HPDE6-E6E7 (cell line): ENCODE data around the gene CALR3.
"Not testable (repeated sequence)": the region's sequence is repeated elsewhere in the genome, so short reads cannot be mapped to it uniquely, and the experiment has no call there.

Experiments used
- DNase-seq: peaks from one replicate; pipeline ENCODE4 v3.0.0; 2011; ENCODE audit warnings: missing footprints; ENCODE audit errors: extremely low spot score

Gene CALR3, protein sequence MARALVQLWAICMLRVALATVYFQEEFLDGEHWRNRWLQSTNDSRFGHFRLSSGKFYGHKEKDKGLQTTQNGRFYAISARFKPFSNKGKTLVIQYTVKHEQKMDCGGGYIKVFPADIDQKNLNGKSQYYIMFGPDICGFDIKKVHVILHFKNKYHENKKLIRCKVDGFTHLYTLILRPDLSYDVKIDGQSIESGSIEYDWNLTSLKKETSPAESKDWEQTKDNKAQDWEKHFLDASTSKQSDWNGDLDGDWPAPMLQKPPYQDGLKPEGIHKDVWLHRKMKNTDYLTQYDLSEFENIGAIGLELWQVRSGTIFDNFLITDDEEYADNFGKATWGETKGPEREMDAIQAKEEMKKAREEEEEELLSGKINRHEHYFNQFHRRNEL

DNA sequence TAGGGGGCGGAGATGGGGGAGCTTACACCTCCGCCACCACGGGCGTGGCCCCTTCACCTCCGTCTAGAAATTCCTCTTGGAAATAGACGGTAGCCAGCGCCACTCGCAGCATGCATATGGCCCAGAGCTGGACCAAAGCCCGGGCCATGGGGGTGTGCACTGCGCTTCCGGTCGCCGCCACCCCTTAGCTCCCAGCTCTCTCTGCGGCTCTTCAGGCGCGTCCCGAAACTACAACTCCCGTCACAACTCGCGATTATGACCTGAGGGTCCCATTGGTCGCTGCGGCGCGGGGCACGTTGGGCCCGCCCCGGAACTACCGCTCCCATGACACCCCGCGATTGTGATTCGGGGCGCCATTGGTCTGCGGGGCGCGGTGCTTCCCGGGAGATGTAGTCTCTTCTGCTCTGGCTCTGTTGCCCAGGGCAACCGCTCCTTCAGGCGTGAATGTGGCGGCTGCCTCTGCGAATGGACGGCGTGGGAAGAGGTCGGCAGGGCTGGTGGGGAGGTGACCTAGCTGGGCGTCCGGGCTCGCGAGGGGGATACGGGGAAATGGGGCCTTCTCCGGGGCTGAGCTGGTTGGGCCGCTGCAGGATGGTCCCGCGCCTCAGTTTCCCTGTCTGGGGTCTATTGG, at the start of gene CALR3, which contains the start of gene C19orf44:
TSS of gene CALR3 (minus strand) at position 186 of the 631 bp plus-strand sequence. CDS start at position 148, 38 bp downstream.
TSS of gene C19orf44 (plus strand) at position 413 of the 631 bp plus-strand sequence. CDS start 4,399 bp downstream, outside the sequence.
- DNase-seq, result peak; percentile 96

DNA sequence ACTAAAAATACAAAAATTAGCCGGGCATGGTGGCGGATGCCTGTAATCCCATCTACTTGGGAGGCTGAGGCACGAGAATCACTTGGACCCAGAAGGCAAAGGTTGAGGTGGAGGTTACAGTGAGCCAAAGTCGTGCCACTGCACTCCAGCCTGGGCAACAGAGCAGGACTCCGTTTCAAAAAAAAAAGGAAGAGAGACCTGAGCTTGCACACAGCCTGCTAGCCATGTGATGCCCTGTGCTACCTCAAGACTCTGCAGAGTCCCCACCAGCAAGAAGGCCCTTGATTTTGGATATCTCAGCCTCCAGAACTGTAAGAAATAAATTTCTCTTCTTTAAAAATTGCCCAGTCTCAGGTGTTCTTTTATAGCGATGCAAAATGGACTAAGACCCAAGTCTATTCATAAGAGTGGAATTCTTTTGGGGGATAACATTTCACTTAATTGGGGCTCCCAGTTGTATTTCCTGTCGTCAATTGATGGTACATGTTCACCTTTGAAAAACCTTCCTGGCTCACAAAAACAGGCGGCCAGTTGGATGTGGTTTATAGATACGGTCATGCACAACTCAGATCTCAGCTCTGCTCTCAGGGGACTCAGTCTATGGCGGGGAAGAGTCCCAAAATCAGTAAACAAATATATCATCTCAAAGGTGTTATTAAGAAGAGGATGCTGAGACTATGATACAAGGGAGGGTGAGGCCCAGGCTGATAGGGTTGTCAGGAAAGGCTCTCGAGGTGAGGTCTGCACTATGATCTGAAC, 48.7 kb upstream of the CALR3 start:
- DNase-seq, result no peak

DNA sequence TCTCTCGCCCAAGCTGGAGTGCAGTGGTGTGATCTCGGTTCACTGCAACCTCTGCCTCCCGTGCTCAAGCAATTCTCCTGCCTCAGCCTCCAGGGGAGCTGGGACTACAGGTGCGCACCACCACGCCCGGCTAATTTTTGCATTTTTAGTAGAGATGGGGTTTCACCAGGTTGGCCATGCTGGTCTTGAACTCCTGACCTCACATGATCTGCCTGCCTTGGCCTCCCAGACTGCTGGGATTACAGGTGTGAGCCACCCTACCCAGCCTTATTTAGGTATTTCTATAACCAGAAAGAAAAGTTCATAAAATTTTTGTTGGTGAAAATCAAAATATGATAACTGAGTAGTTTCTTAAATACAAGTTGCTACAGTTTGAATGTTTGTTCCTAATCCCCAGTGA, 47.8 kb upstream of the CALR3 start:
- DNase-seq, result not testable (repeated sequence)

DNA sequence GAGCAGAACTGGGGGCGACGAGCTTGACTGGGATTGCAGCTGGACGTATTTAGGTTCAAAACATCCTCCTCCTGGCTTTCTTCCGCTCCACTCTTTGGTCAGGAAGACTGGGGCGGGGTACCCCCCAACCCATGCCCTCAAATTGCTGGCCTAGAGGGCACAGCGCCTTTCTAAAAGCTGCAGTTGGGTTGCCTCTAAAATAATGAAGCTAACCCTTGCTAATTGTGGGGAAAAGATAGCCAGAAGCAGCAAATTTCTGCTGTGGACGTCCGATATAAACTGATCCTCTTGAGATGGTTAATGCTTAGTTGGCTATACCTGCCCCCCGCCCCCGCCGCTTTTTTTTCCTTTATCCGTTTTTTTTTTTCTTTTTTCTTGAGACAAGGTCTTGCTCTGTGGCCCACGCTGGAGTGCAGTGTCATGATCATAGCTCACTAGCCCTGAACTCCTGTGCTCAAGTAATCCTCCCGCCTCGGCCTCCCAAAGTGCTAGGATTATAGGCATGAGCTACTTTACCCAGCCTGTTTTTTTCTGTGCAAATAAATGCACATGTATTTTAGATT, 47.0 kb upstream of the CALR3 start:
- no peak for DNase-seq

DNA sequence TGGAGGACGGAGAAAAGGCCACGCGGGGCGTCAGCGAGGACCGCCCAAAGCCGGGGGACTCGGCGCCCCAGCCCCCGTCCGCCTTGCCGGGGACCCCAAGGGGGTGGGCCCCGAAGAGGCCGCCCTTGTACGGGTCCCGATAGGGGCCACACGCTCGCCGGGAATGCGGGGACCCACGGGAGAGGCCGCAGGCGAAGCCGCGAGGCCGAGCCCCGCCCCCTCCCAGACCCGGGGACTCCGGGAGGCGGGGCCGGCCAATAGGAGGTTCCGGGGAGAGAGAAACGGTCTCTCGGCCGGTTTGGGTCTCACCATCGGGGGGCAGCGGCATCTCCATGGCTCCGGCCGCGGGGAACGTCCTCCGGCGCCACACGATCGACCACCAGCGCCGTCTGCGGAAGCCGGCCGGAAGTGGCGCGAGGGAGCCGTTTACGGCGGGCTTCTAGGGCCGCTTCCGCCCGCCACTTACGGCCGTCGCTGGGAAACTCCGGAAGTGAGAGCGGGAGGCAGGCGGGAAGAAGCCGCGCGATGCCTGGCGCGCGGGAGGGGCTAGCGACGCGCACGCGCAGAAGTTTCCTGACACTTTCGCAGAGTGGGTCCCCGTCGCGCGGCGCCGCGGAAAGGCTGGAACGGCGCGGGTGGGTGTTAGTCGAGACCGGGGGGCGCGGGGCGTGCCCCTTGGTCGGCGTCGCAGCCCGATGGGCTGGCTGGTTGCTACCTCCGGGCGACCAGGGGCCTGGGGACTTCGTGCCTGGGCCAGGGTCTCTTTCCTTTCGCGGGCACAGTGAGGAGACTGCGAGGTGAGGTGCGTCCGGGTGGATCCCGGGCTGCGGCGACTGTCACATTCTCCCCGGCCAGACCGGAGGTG, 46.3 kb upstream of the CALR3 start, which contains the start of gene CHERP:
TSS of gene CHERP (minus strand) at position 393 of the 865 bp plus-strand sequence. CDS start at position 334, 59 bp downstream.
- DNase-seq, result peak; percentile 87

DNA sequence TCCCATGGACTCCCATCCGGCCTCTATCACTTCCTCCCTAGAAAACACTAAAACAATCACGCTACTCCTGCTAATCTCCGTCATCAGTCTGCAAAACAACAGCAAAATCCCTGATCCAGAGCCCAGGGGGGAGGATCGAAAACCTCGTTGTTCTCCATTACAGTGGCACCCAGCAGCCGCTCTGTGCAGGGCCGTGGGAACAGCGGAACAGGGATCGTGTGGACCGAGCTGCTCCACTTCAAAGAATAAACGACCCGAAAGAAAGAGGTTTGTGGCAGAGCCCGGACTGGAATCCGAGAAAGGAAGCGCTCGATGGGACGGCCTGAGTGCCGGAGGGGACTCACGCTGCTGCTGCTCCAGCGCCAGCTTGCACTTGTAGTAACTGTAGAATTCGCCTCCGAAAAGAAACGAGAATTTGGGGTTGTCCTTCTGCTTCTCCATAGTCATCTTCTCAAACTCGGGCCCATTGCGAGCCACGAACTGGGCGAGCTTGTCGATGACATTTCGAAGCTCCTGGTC, 45.6 kb upstream of the CALR3 start:
- peak; percentile 14 for DNase-seq

DNA sequence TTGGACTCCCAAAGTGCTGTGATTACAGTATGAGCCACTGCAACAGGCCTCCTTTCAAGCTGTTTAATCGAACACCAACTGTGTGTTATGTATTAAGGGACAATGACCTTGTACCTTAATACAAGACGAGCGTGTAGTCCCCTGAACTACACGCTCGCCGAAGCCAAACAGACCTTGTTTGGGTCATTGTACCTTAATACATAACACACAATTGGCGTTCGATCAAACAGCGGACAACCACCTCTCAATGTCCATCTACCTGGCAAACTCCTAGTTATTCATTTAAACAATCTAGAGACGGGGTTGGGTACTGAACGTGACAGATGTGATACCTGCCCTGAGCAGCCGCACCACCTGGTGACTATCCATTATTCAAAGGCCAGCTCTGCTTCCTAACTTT, 45.0 kb upstream of the CALR3 start:
- DNase-seq, result no peak

DNA sequence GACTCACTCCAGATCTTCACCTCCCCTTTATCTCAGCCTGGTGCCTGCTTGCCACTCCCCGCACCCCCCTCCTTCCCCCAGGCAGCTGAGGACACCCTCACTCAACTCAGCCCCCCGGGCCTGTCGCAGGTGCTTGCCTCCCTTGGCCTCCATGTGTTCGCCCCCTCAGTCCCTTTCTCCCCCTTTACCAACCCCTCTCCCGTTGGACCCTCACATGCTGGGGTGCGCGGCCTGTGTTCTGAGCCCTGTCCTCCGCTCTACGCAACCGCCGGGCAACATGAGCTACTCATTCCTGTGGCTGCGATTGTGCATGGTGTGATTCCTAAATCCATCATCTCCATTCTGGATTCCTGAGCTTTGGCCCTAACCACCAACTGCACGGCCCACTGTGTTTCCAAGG, 41.1 kb upstream of the CALR3 start:
- no peak for DNase-seq

DNA sequence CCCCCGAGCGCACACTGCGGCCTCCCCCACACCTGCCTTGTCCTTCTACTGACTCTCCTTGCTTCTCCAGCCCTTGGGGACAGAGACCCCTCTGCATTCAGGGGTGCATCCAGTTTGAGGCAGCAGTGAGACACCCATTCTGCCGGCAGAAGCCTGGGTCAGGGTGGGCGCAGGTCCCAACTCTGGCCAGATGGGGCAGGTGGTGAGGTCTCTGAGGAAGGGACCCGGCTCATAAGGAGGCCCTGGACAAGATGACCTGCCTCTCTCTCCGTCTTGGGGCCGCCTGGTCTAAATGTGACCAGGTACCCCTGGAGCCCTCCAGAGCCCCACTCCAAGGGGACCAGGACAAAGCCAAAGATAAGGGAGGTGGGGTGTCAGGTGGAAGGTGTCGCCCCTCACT, 40.2 kb upstream of the CALR3 start:
- DNase-seq, result no peak

DNA sequence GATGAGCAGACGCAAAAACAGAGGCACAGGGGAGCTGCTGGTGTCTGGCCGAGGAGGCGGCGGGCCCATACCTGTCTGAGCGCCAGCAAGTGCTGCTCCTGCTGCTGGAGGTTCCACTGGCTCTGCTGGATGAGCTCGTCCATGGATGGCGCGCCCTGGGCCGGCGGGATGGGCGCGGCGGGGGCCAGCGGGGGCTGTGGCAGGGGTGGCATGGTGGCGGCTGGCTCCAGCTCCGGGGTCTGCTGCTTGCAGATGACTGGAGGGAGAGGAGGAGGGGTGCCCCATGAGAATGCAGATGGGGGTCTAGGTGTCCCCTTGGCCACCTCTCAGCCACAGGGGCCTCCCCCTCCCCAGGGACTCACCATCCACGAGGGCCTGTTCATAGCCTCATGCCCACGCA, 39.4 kb upstream of the CALR3 start:
- DNase-seq, result no peak

DNA sequence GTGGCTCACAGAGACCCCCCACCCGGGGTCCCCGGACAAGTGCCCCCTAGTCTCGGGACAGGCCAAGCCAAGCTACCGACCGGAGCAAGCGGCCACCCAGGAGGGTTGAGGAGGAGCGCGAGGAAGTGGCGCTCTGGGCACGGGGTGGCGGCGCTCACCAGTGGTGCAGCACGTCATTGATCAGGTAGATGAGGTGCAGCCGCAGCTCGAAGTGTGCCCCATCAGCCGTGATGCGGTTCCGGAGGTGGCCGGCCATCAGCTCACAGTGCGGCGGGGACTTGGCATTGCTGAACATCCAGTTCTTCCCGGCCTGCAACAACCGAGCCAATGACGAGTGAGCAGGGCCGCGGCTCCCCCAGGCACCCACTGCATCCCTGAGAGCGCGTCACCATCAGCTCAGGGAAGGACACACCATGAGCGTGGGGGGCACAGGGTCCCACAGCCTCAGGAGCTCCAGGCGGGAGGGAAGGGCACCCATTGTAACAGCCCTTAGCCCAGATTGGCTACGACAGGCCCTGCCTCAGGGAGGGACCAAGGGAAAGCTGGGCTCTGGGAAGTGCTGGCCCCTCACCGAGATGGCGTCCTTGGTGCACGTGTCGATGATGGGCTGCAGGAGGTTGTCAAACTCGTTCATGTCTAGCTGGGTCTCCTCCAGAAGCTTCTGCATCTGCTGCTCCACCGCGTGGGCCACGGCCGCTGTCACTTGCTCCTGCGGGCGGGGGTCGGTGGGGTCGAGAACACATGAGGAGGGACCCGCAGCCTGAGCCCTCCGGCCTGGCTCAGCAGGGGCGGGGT, 36.7 kb upstream of the CALR3 start:
- DNase-seq, result no peak

DNA sequence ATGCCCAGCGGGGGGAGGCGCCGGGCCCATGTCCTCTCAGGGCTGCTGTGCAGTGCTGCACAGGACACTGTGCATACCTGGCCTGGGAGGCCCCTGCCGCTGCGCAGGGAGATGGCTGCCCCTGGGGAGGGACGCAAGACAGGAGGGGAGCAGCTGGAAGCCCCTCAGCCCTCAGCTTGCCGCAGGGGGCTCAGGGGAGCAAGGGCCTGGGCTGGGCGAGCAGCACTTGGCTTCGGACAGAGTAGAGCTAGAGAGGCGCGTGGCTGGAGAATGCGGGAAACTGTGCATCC, 35.4 kb upstream of the CALR3 start:
- DNase-seq, result no peak

DNA sequence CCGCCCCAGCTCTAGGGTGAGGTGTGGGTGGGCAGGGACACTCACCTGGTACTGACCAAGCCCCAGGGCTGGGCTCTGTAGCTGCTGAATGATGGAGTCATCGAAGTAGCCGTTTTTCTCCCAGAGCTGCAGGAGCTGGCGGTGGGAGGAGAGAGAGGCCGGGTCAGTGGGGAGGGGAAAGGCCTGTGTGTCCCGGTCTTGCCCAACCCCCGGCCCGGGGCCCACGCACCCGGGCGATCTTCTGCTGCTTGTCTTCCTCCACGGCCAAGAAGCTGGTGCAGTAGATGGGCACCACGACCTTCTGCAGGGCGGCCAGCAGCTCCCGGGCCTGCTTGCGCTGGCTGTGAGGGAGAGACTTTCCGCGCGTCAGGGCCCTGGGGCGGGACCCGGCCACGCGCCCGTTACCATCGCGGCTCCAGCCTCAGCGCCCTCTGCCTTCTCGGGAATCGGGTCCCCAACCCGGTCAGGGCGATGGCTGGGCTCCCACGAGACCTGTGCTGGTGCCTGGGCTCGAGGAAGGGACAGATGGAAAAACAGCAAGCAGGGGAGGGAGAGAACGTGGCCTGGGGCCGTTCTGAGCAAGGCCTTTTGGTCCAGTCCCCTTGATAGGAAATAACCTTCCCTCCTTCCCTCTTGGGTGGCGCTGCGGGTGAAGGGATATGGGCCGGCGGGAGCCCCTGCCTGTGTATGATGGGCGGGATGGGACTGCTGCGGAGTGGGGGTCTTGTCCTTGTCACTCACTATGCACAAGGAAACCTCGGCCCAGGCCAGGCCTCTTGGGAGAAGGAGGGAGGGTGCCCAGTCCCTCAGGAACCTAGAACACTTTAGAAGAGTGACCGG, 34.8 kb upstream of the CALR3 start:
- DNase-seq, result no peak

DNA sequence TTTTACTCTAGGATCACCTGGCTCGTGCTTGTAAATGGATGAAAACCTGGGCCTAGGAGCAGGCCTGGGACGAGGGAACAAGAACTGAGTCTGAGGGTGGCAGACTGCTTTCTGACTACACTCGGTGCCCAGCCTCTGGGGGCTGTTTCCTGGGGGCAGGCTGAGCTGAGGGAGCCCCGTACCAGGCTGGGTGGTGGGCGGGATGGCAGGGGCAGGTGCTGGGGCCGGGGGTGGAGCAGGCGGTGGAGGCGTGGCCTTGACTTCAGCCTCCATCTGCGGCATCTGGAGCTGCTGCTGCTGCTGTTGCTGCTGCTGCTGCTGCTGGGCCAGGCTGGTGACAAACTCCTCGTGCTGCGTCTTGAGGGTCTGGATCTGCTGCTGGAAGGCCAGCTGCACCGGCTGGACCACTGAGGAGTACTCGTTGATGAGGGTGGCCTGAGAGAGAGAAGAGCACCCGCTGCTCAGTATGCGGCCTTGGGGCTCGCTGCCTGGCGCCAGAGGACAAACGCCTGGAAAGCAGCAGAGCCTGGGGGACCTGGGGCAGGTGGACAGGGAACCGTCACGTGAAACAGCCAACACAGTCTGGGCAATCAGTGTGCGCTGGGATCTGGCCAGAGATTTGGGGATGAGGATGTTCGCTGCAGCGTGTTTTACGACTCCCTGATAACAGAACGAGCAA, 33.6 kb upstream of the CALR3 start:
- no peak for DNase-seq

DNA sequence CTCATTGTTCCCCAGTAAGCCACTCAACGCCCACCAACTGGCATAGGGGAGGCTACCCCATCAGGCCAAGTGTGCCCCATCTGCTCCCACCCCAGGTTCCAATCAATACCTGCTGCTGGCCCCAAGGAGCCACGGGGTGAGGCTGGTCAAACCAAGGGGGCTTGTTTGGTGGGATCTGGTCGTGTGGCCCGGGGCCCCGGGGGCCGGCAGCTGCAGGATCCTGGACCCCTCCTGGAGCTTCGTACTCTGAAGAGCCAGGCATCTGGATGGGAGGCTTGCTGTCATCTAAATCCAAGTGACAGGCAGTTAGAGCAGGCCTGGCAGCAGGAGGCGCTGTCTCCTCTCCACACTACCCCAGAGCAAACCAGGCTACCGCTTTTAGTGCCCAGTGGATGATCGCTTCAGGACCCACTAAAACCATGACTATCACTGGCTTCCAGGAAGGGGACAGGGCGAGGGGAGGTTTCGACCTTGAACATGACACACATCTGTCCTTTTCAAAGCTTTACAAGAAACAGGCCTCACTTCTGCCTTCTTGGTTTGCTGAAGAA, 32.1 kb upstream of the CALR3 start:
- no peak for DNase-seq

DNA sequence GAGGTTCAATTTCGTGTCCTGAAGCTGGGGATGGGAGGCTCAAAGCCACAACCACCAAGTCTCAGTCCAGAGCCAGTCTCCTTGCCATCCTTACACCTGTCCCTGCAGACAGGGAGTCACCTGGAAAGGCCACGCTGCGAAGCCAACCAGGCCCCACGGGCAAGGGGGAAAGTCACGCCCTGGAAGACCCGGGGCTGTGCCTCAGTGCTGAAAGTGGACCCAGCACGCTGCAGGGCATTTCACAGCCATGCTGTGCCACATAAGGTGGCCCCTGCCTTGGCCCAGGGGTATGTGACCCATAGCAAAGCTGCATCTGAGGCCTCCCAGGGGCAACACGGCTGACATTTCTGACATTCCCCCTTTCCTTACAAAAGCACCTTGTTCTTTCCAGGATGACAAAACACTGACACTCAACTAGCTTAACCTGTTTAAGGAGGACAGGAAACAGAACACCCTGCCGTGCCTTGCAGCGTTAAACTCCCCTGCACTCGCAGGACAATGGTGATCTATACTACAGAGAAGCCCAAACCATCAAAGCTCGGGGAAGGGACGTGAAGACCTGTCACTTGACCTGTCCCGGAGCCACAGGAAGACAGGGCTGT, 31.5 kb upstream of the CALR3 start:
- DNase-seq, result no peak

DNA sequence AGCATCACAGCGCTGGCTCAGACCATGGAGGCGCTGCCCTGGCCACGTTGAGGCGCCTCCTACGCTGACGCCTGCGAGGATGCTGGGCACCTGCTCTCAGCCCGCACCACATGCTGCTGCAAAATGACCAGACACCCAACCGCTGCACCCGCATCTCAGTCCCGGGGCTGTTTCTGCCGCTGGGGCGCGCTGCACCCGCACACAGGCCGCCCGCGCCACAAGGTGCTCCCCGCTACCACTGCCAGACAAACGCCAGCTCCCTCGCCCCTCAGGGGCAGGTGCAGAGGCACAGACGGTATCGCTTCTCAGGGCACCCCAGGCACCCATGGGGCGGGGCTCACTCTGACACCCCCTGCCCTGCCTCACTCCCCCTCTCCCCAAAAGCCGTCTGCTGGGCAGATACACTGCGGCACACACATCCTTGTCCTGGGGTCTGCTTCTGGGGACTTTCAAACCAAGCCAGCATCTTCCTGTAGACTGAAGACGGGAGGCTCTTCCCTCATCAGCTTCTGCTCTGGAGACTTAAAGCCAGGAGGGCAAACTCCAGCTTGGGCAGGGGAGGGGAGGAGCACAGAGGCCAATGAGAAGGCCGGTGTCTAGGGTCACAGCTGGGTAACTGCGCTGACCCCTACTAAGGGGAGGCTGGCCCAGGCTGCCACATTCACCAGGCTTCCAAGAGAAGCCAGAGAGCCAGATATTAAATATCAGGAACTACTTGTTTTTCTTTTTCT, 29.9 kb upstream of the CALR3 start:
- no peak for DNase-seq
